ENCODE data around the gene SMG7. TPM values are rescaled to one million over a fixed set of nuclear protein-coding genes. Genes with fewer than 3 reads are reported as not detected.
A peak's percentile ranks its signal among the peaks of the same experiment; 100 is the strongest.

SMG7 gene
- total and polyA plus RNA-seq, 5 donors = 18.6 to 50.8 (median 39.1) TPM

DNA sequence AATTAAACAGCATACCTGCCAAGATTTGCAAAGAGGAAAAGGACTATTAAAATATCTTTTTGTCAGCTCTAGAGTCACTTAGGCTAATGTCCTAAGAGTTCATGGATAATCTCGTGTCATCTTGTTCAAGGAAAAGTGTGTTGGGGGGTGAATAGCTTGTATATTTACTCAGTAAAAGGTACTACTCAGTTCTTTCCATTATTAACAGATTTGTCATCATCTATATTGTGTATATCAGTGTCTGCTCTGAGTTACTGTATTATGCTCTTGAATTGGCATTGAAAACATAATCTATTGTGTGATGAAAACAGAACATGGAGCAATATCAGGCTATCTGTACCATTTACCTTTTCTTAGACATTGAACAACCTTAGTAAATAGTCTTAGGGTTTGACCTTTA is 41.9 kb downstream of the SMG7 start:
- H3K9me3 ChIP-seq (ENCODE audit: control insufficient read depth, low read length) = no peaks in the 10 kb centered on the region
- no peak overlapping the region for H3K4me3 ChIP-seq (ENCODE audit: low read length)
- H3K27ac ChIP-seq (ENCODE audit: low read length) = no peak overlapping the region
- 88% methylated on average over 1 of the region's 1 CpG for WGBS
- ATAC-seq (no peak), DNase-seq (no peak)
- no peaks in the 10 kb centered on the region for H3K4me1 ChIP-seq (ENCODE audit: control insufficient read depth, insufficient read depth, low read length)
- intact Hi-C loops (cut with DNase I) = no loop called here
- no peaks in the 10 kb centered on the region for H3K27me3 ChIP-seq (ENCODE audit: control insufficient read depth, insufficient read depth)

GRCh38 chr1:183515002-183515689 is 42.8 kb downstream of the SMG7 start:
- DNase-seq (no peak), ATAC-seq (no peak)
- no peak overlapping the region for H3K27ac ChIP-seq (ENCODE audit: low read length)
- no peaks in the 10 kb centered on the region for H3K9me3 ChIP-seq (ENCODE audit: control insufficient read depth, low read length)
- no peaks in the 10 kb centered on the region for H3K27me3 ChIP-seq (ENCODE audit: control insufficient read depth, insufficient read depth)
- H3K4me3 ChIP-seq (ENCODE audit: low read length) = no peak overlapping the region
- no peaks in the 10 kb centered on the region for H3K4me1 ChIP-seq (ENCODE audit: control insufficient read depth, insufficient read depth, low read length)
- intact Hi-C loops (cut with DNase I) = no loop called here
- WGBS = 84% methylated on average over 2 of the region's 2 CpGs

DNA sequence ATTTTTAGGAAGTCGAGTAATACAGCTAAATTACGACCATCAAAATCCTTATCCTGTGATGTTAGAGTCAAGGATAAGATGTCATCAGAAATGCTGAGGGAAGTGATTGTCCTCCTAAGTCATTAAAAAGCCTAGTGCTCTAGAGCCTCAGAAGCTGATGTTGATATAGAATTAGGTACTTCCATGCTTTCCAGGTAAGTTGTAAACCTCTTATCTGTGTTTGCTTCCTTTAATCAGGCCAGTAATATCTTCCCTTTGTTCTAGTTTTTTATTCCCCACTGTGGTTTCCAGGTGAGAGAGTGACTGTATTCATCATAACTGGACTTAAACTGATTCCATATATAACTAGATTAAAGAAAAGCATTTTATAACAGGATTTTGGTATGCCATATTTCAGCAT is 44.4 kb downstream of the SMG7 start:
- no peak for ATAC-seq
- Histone ChIP-seq H3K27me3 (ENCODE audit: control insufficient read depth, insufficient read depth) (no peaks in the 10 kb centered on the region), H3K4me3 (ENCODE audit: low read length) (no peak overlapping the region), H3K27ac (ENCODE audit: low read length) (no peak overlapping the region), H3K4me1 (ENCODE audit: control insufficient read depth, insufficient read depth, low read length) (no peaks in the 10 kb centered on the region), H3K9me3 (ENCODE audit: control insufficient read depth, low read length) (no peaks in the 10 kb centered on the region)
- WGBS = 78% methylated on average over 2 of the region's 2 CpGs
- DNase-seq = no peak
- intact Hi-C loops (cut with DNase I) = no loop called here

DNA sequence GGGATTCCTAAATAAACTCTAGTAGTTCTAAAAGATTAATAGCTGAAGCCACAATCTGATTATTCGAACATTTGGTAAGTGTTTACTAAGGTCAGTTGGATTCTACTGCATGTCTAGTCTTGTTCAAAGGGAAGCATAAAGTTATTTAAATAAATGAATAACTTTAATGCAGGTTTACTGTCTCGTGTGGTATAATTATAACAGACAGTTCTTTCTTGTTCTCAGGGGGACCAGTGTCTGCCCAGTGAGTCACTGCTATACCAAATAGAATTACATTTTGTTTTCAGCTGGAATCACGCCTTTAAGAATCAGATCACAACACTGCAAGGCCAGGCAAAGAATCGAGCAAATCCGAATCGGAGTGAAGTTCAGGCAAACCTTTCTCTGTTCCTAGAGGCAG is 45.1 kb downstream of the SMG7 start:
- 91% methylated on average over 6 of the region's 6 CpGs for WGBS
- Histone ChIP-seq H3K4me3 (ENCODE audit: low read length) (no peak overlapping the region), H3K9me3 (ENCODE audit: control insufficient read depth, low read length) (no peaks in the 10 kb centered on the region), H3K4me1 (ENCODE audit: control insufficient read depth, insufficient read depth, low read length) (no peaks in the 10 kb centered on the region), H3K27ac (ENCODE audit: low read length) (no peak overlapping the region), H3K27me3 (ENCODE audit: control insufficient read depth, insufficient read depth) (no peaks in the 10 kb centered on the region)
- intact Hi-C loops (cut with DNase I) = no loop called here
- no peak for DNase-seq
- no peak for ATAC-seq

DNA sequence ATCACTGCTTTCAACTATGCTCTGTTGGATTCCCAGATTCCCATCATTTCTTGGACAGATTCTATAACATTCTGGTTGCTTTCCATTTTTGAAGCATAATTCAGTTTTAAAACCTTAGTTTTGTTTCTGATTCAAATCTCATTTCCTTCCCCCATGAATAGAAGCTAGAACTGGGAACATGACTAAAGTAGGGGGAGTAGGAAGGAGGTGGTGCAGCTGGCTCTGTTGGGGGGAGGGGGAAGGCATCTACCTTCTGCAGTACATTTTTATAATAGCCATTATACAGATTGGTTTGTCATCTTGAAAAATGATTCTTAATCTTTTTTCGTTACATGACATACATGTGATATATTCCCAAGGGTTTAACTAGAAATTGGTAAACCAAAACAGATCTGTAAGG is 48.1 kb downstream of the SMG7 start:
- no peak overlapping the region for H3K4me3 ChIP-seq (ENCODE audit: low read length)
- no peak overlapping the region for H3K27ac ChIP-seq (ENCODE audit: low read length)
- no peaks in the 10 kb centered on the region for H3K4me1 ChIP-seq (ENCODE audit: control insufficient read depth, insufficient read depth, low read length)
- WGBS = 59% methylated on average over 1 of the region's 1 CpG
- H3K27me3 ChIP-seq (ENCODE audit: control insufficient read depth, insufficient read depth) = no peaks in the 10 kb centered on the region
- intact Hi-C loops (cut with DNase I) = no loop called here
- no peaks in the 10 kb centered on the region for H3K9me3 ChIP-seq (ENCODE audit: control insufficient read depth, low read length)
- ATAC-seq (no peak), DNase-seq (no peak)

- 90% methylated on average over 1 of the region's 1 CpG for WGBS
- no peaks in the 10 kb centered on the region for H3K27me3 ChIP-seq (ENCODE audit: control insufficient read depth, insufficient read depth)
- no peak for DNase-seq
- intact Hi-C loops (cut with DNase I) = no loop called here
- no peak overlapping the region for H3K4me3 ChIP-seq (ENCODE audit: low read length)
- no peak for ATAC-seq
- no peaks in the 10 kb centered on the region for H3K9me3 ChIP-seq (ENCODE audit: control insufficient read depth, low read length)
- H3K4me1 ChIP-seq (ENCODE audit: control insufficient read depth, insufficient read depth, low read length) = no peaks in the 10 kb centered on the region
- no peak overlapping the region for H3K27ac ChIP-seq (ENCODE audit: low read length)
These were observed 49.8 kb downstream of the SMG7 start for GRCh38 chr1:183522104-183522503.

DNA sequence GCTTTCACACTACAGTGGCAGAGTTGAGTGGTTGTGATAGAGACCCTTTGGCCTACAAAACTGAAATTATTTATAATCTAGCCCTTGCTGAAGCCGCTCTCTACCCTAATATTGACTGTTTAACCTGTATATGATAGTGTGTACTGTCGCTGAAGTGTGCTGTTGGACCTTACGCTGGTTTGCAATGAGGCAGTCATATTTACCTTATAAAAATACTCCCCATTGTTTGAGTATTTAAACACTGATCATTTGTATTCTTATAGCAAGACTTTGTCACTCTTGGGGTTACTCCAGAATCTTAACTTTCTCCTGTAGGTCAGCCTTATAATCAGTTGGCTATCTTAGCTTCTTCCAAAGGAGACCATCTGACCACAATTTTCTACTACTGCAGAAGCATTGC is 56.3 kb downstream of the SMG7 start:
- intact Hi-C loops (cut with DNase I) = no loop called here
- ATAC-seq = no peak
- H3K27ac ChIP-seq (ENCODE audit: low read length) = no peak overlapping the region
- no peak for DNase-seq
- no peak overlapping the region for H3K4me3 ChIP-seq (ENCODE audit: low read length)
- WGBS = 98% methylated on average over 3 of the region's 3 CpGs
- no peaks in the 10 kb centered on the region for H3K9me3 ChIP-seq (ENCODE audit: control insufficient read depth, low read length)
- no peaks in the 10 kb centered on the region for H3K4me1 ChIP-seq (ENCODE audit: control insufficient read depth, insufficient read depth, low read length)
- H3K27me3 ChIP-seq (ENCODE audit: control insufficient read depth, insufficient read depth) = no peaks in the 10 kb centered on the region

- 93% methylated on average over 3 of the region's 3 CpGs for WGBS
- no peak overlapping the region for H3K4me3 ChIP-seq (ENCODE audit: low read length)
- no peaks in the 10 kb centered on the region for H3K4me1 ChIP-seq (ENCODE audit: control insufficient read depth, insufficient read depth, low read length)
- intact Hi-C loops (cut with DNase I) = no loop called here
- H3K9me3 ChIP-seq (ENCODE audit: control insufficient read depth, low read length) = no peaks in the 10 kb centered on the region
- H3K27me3 ChIP-seq (ENCODE audit: control insufficient read depth, insufficient read depth) = no peaks in the 10 kb centered on the region
- DNase-seq = no peak
- ATAC-seq = no peak
- no peak overlapping the region for H3K27ac ChIP-seq (ENCODE audit: low read length)
These were observed 61.4 kb downstream of the SMG7 start for GRCh38 chr1:183533617-183534174.

DNA sequence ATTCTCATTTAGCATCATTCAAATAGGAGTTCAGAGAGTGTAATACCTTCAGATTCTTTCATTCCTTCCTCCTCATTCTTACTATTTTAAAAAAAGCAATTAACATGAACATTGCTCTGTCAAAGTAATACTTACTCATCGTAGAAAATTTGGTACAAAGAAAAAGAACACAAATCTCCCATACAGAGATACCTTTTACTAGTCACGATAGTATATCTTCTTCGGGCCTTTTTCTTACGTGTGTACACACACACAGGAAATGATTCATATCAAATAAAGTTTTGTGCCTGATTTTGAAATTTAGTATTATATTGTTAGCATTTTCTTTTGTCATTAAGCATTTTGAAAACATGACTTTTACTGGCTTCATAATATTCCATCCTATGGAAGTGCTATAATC is 65.1 kb downstream of the SMG7 start:
- no peaks in the 10 kb centered on the region for H3K9me3 ChIP-seq (ENCODE audit: control insufficient read depth, low read length)
- ATAC-seq (no peak), DNase-seq (no peak)
- H3K4me3 ChIP-seq (ENCODE audit: low read length) = no peak overlapping the region
- no peaks in the 10 kb centered on the region for H3K4me1 ChIP-seq (ENCODE audit: control insufficient read depth, insufficient read depth, low read length)
- intact Hi-C loops (cut with DNase I) = no loop called here
- H3K27ac ChIP-seq (ENCODE audit: low read length) = no peak overlapping the region
- H3K27me3 ChIP-seq (ENCODE audit: control insufficient read depth, insufficient read depth) = no peaks in the 10 kb centered on the region
- WGBS = 93% methylated on average over 4 of the region's 4 CpGs

DNA sequence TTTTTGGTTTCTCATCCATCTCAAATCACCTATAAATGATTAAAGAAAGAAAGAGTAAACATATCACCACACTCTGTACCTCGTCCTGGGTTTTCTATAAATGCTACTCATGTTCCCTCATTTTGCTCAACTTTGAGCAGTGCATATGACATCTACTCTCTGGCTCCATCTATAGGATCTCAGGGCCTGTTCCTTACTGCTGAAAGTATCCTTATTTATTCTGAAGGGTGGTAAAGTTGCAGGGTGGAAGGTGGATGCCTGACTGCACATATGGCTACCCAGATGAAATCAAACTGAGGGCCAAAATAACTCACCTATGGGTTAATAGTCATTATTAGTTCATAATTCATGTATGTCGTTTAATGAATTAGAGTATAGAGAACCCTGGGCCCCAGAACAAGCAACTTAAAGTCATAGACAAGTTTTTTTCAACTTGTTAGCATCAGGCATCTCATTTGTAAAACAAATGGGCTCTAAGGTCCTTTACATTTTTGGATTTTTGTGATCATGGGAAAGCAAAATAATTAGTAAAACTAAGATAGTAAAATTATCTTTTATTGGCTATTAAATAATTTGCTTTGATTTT is 71.4 kb downstream of the SMG7 start:
- peaks cover 5% of the 10 kb centered on the region for H3K4me1 ChIP-seq (ENCODE audit: control insufficient read depth, insufficient read depth, low read length)
- WGBS = 40% methylated on average over 2 of the region's 2 CpGs
- ATAC-seq (peak; percentile 76 to 82), DNase-seq (no peak)
- H3K27ac ChIP-seq (ENCODE audit: low read length) = no peak overlapping the region
- H3K9me3 ChIP-seq (ENCODE audit: control insufficient read depth, low read length) = no peaks in the 10 kb centered on the region
- H3K27me3 ChIP-seq (ENCODE audit: control insufficient read depth, insufficient read depth) = no peaks in the 10 kb centered on the region
- H3K4me3 ChIP-seq (ENCODE audit: low read length) = no peak overlapping the region
- intact Hi-C loops (cut with DNase I) = loop anchor here in 1 of 4 donors (10.0 kb wide), 1 partner anchor 69 kb away; the partner anchor contains the start of gene SMG7

- H3K4me1 ChIP-seq (ENCODE audit: control insufficient read depth, insufficient read depth, low read length) = peaks cover 5% of the 10 kb centered on the region
- no peak for ATAC-seq
- no peak for DNase-seq
- 71% methylated on average over 5 of the region's 5 CpGs for WGBS
- no peak overlapping the region for H3K27ac ChIP-seq (ENCODE audit: low read length)
- no peaks in the 10 kb centered on the region for H3K27me3 ChIP-seq (ENCODE audit: control insufficient read depth, insufficient read depth)
- no peaks in the 10 kb centered on the region for H3K9me3 ChIP-seq (ENCODE audit: control insufficient read depth, low read length)
- intact Hi-C loops (cut with DNase I) = loop anchor here in 1 of 4 donors (10.0 kb wide), 1 partner anchor 70 kb away; the partner anchor contains the start of gene SMG7
- H3K4me3 ChIP-seq (ENCODE audit: low read length) = no peak overlapping the region
These were observed 72.4 kb downstream of the SMG7 start for GRCh38 chr1:183544598-183545297.
